Spleen (tissue), 7 donors: ENCODE measurements around the gene SPTBN2.

Experiments
- POLR2A ChIP-seq, 3 donors: fragments of 450-650 bp; IDR thresholded peaks; one replicate each; pipeline ENCODE4 v1.5.1; 2017; ENCODE audit warnings: antibody characterized with exemption in 3 of 3, mild to moderate bottlenecking in 1 of 3
- TF ChIP-seq, protein P1 (sequence below), 11 experiments: fragments of 200-600 bp in 7 of 11; fragments of 450-650 bp in 4 of 11; sonication (generic) in 4 of 11; IDR thresholded peaks in 8 of 11; conservative IDR thresholded peaks in 3 of 11; 1 replicate in 7 of 11; 2 replicates in 4 of 11; pipeline versions ENCODE4 v1.4.0 to v1.8.0; 2016 to 2021; ENCODE audit warnings: antibody characterized with exemption in 11 of 11, inconsistent platforms in 4 of 11, mild to moderate bottlenecking in 1 of 11
- donor health status: DM: no; HTN: no; CAD: no; lungs with moderate emphysema.
- donor health status: DM: no; HTN: no; CAD: no.
- donor health status: DM: no; HTN: no; CAD: no.

GRCh38 chr11:66688561-66689534 lies 40.2 kb downstream of the SPTBN2 start:
- TF ChIP-seq, protein P1, sequence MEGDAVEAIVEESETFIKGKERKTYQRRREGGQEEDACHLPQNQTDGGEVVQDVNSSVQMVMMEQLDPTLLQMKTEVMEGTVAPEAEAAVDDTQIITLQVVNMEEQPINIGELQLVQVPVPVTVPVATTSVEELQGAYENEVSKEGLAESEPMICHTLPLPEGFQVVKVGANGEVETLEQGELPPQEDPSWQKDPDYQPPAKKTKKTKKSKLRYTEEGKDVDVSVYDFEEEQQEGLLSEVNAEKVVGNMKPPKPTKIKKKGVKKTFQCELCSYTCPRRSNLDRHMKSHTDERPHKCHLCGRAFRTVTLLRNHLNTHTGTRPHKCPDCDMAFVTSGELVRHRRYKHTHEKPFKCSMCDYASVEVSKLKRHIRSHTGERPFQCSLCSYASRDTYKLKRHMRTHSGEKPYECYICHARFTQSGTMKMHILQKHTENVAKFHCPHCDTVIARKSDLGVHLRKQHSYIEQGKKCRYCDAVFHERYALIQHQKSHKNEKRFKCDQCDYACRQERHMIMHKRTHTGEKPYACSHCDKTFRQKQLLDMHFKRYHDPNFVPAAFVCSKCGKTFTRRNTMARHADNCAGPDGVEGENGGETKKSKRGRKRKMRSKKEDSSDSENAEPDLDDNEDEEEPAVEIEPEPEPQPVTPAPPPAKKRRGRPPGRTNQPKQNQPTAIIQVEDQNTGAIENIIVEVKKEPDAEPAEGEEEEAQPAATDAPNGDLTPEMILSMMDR (IDR thresholded peaks at IDR 0.05 in 8 of 11, conservative IDR thresholded peaks at IDR 0.05 in 3 of 11), result no peak
- no peak for TF ChIP-seq POLR2A (IDR thresholded peaks at IDR 0.05)
